H1 (cell line): Measurements from ENCODE around the gene SIK2. TPM values are rescaled to one million over a fixed set of nuclear protein-coding genes. Genes with fewer than 3 reads are reported as not detected.

Experiments used
- CTCF ChIA-PET: fragments of 300-600 bp; sonication (Branson Sonifier 250); formaldehyde crosslinking; loops from one replicate; lab custom pipeline; 2021; ENCODE audit not compliant: partially characterized antibody; lab: Charles Lee
- POLR2A ChIA-PET: fragments of 300-600 bp; sonication (Branson Sonifier 250); formaldehyde crosslinking; loops from one replicate; lab custom pipeline; 2021; ENCODE audit warnings: inconsistent platforms; ENCODE audit not compliant: partially characterized antibody; lab: Charles Lee
- DNase-seq, 2 experiments: peaks; one replicate each; pipeline versions ENCODE4 v3.0.0 to v3.0.0-alpha.2; 2010 to 2022; ENCODE audit warnings: low spot score in 2 of 2, low read depth in 1 of 2, mixed read lengths in 1 of 2
- FAIRE-seq: peaks from 2 replicates; lab custom pipeline; 2011; peaks lifted over from hg19 to GRCh38; lab: Jason Lieb, UNC
- H2AFZ ChIP-seq: 2 replicates; pipeline ENCODE4 v1.8.1; 2012; ENCODE audit warnings: low read length, inconsistent platforms
- H2AK5ac ChIP-seq: 2 replicates; pipeline ENCODE4 v1.6.1; 2013; ENCODE audit warnings: low read depth, low read length
- H2BK120ac ChIP-seq: replicated peaks from 2 replicates; pipeline ENCODE3; 2013; ENCODE audit warnings: low read depth, low read length, inconsistent platforms
- H2BK12ac ChIP-seq: 2 replicates; pipeline ENCODE4 v1.6.1; 2013; ENCODE audit warnings: low read depth, low read length
- H2BK15ac ChIP-seq: 2 replicates; pipeline ENCODE4 v1.6.1; 2013; ENCODE audit warnings: low read length
- H2BK20ac ChIP-seq: 2 replicates; pipeline ENCODE4 v1.6.1; 2013; ENCODE audit warnings: low read length
- H2BK5ac ChIP-seq: 2 replicates; pipeline ENCODE4 v1.6.1; 2013; ENCODE audit warnings: low read depth, low read length
- H3K14ac ChIP-seq: 2 replicates; pipeline ENCODE4 v1.6.1; 2013; ENCODE audit warnings: inconsistent platforms; ENCODE audit not compliant: insufficient read length
- H3K18ac ChIP-seq: 2 replicates; pipeline ENCODE4 v1.6.1; 2013; ENCODE audit warnings: low read length; ENCODE audit errors: extremely low read depth
- H3K23ac ChIP-seq: 2 replicates; pipeline ENCODE4 v1.6.1; 2013; ENCODE audit warnings: inconsistent platforms; ENCODE audit not compliant: insufficient read length
- H3K23me2 ChIP-seq: 2 replicates; pipeline ENCODE4 v1.6.1; 2013; ENCODE audit warnings: low read depth, low read length
- H3K27ac ChIP-seq: 2 replicates; pipeline ENCODE4 v1.6.1; 2011; ENCODE audit warnings: low read depth, low read length, inconsistent platforms
- H3K27me3 ChIP-seq, 4 experiments: replicated peaks in 1 of 4; 1 replicate in 1 of 4; 2 replicates in 3 of 4; pipeline versions ENCODE4 v1.6.1 to v1.8.1; 2011 to 2013; ENCODE audit warnings: low read length in 3 of 4, mild to moderate bottlenecking in 3 of 4, inconsistent platforms in 2 of 4, mixed read lengths in 2 of 4, moderate library complexity in 1 of 4; ENCODE audit not compliant: control insufficient read depth in 3 of 4, insufficient read depth in 3 of 4; ENCODE audit errors: extremely low read depth in 1 of 4
- H3K36me3 ChIP-seq, 4 experiments: 2 replicates each; pipeline versions ENCODE4 v1.6.1 to v1.8.1; 2011 to 2013; ENCODE audit warnings: mild to moderate bottlenecking in 4 of 4, low read length in 3 of 4, moderate library complexity in 2 of 4, control low read depth in 1 of 4, inconsistent platforms in 1 of 4; ENCODE audit not compliant: insufficient read depth in 4 of 4, control insufficient read depth in 2 of 4
- H3K4ac ChIP-seq: replicated peaks from 2 replicates; pipeline ENCODE3; 2013; ENCODE audit warnings: low read length, low read depth, mixed read lengths, inconsistent platforms; ENCODE audit not compliant: insufficient read length
- H3K4me1 ChIP-seq, 4 experiments: replicated peaks in 1 of 4; 1 replicate in 1 of 4; 2 replicates in 3 of 4; pipeline versions ENCODE4 v1.6.1 to v1.8.1; 2011 to 2013; ENCODE audit warnings: low read length in 3 of 4, inconsistent platforms in 2 of 4, mixed read lengths in 1 of 4; ENCODE audit not compliant: insufficient read depth in 4 of 4, control insufficient read depth in 3 of 4
- H3K4me2 ChIP-seq, 2 experiments: 2 replicates each; pipeline versions ENCODE4 v1.6.1 to v1.8.1; 2011 to 2013; ENCODE audit warnings: low read depth in 2 of 2, low read length in 2 of 2, control low read depth in 1 of 2, inconsistent platforms in 1 of 2, mild to moderate bottlenecking in 1 of 2; ENCODE audit not compliant: insufficient read depth in 1 of 2
- H3K4me3 ChIP-seq, 4 experiments: fragments of 200-600, 300-600 bp in 1 of 4; sonication (generic), shearing (Covaris generic), sonication (Bioruptor Twin) in 1 of 4; 2 replicates each; pipeline versions ENCODE4 v1.5.1 to v1.8.1; 2011 to 2016; ENCODE audit warnings: low read length in 4 of 4, low read depth in 3 of 4, control low read depth in 2 of 4, inconsistent platforms in 2 of 4, mild to moderate bottlenecking in 2 of 4, mixed read lengths in 1 of 4, moderate library complexity in 1 of 4; ENCODE audit not compliant: insufficient read depth in 2 of 4; ENCODE audit errors: extremely low read depth in 1 of 4
- H3K56ac ChIP-seq: replicated peaks from 2 replicates; pipeline ENCODE3; 2013; ENCODE audit warnings: low read depth, mild to moderate bottlenecking, mixed read lengths, low read length, inconsistent platforms; ENCODE audit not compliant: insufficient read length
- H3K79me1 ChIP-seq: 2 replicates; pipeline ENCODE4 v1.6.1; 2013; ENCODE audit warnings: low read depth, low read length, control low read depth
- H3K79me2 ChIP-seq, 2 experiments: 2 replicates each; pipeline versions ENCODE4 v1.6.1 to v1.8.1; 2012 to 2013; ENCODE audit warnings: low read length in 2 of 2, mild to moderate bottlenecking in 2 of 2, inconsistent platforms in 1 of 2; ENCODE audit not compliant: insufficient read depth in 2 of 2, control insufficient read depth in 1 of 2
- H3K9ac ChIP-seq, 4 experiments: replicated peaks in 1 of 4; 1 replicate in 1 of 4; 2 replicates in 3 of 4; pipeline versions ENCODE4 v1.6.1 to v1.8.1; 2011 to 2013; ENCODE audit warnings: low read depth in 3 of 4, low read length in 3 of 4, control low read depth in 2 of 4, mild to moderate bottlenecking in 2 of 4, moderate library complexity in 2 of 4, inconsistent platforms in 1 of 4; ENCODE audit errors: extremely low read depth in 1 of 4
- H3K9me3 ChIP-seq, 2 experiments: 2 replicates each; pipeline versions ENCODE4 v1.6.1 to v1.8.1; 2012 to 2013; ENCODE audit warnings: mild to moderate bottlenecking in 2 of 2, moderate library complexity in 2 of 2, control low read depth in 1 of 2, inconsistent platforms in 1 of 2, low read depth in 1 of 2, low read length in 1 of 2, mixed read lengths in 1 of 2; ENCODE audit not compliant: insufficient read depth in 2 of 2
- H4K20me1 ChIP-seq, 2 experiments: replicated peaks in 1 of 2; 2 replicates each; pipeline versions ENCODE3 to v1.8.1; 2011 to 2013; ENCODE audit warnings: inconsistent platforms in 2 of 2, low read length in 2 of 2, mild to moderate bottlenecking in 1 of 2; ENCODE audit not compliant: insufficient read depth in 2 of 2, control insufficient read depth in 1 of 2
- H4K5ac ChIP-seq: 2 replicates; pipeline ENCODE4 v1.6.1; 2013; ENCODE audit warnings: low read length, low read depth, mixed read lengths, inconsistent platforms; ENCODE audit not compliant: insufficient read length
- H4K8ac ChIP-seq: 2 replicates; pipeline ENCODE4 v1.8.0; 2013; ENCODE audit warnings: mild to moderate bottlenecking, moderate library complexity, low read length, inconsistent platforms; ENCODE audit not compliant: insufficient read depth; ENCODE audit errors: extremely low read depth
- H4K91ac ChIP-seq: replicated peaks from 2 replicates; pipeline ENCODE3; 2013; ENCODE audit warnings: low read length, mixed read lengths, inconsistent platforms; ENCODE audit not compliant: insufficient read length
- CHD2 ChIP-seq: IDR thresholded peaks from 2 replicates; pipeline ENCODE4 v1.6.1; 2012; ENCODE audit warnings: low read length, improper control_type of control experiment
- RNF2 ChIP-seq: fragments of 200-900, 300-1000 bp; sonication (generic); IDR thresholded peaks from 2 replicates; pipeline ENCODE4 v1.7.1; 2016; ENCODE audit warnings: borderline replicate concordance, low read depth, mild to moderate bottlenecking, antibody characterized with exemption, low read length; ENCODE audit not compliant: poor library complexity, severe bottlenecking; ENCODE audit errors: missing control alignments
- SP1 ChIP-seq: IDR thresholded peaks from 2 replicates; pipeline ENCODE4 v1.6.1; 2011; ENCODE audit warnings: low read depth, low read length
- polyA plus RNA-seq, 7 experiments: library from polyadenylated mRNA; depleted of rRNA in 3 of 7; stranded (reverse) in 5 of 7; unstranded in 2 of 7; fragments of >200 nt in 5 of 7; fragments of 200-250 nt in 2 of 7; gene quantifications; 1 replicate in 5 of 7; 2 replicates in 1 of 7; 4 replicates in 1 of 7; pipeline versions ENCODE4 v1.2.1 to v1.2.3, GENCODE V29; 2011 to 2013; ENCODE audit warnings: missing spikeins in 2 of 7, mixed read lengths in 2 of 7
- total RNA-seq: library from RNA; stranded (reverse); fragmentation: NEBNext Ultra II Directional; extraction: Animal tissue kit (Norgen Biotek cat#: 25700); gene quantifications from 2 replicates; pipeline ENCODE4 v1.2.1, GENCODE V29; 2021

The SIK2 gene
- total and polyA plus RNA-seq, 2 of the 8 experiments (the other 6 are each of a cell fraction or from before 2014, with no cell fraction given), result 8.8 to 11.2 TPM

DNA sequence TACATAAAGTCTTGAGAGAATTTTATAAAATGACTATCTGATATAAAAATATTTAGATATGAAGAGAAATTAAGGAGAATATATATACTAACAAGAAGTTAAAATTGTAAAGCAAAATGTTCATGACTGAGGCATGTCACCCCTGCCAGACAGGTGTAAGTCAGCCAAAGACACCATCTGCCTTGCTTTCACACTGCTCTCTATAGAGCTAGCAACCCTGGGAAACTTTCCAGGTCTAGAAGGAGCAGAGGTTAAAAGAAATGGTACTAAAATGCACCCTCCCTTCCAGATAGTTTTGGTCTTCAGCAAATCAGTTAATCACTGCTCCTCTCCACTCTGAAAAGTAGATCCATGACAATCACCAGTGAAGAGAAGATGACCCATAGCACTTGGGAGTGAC is 147.4 kb downstream of the SIK2 start:
- Histone ChIP-seq H4K8ac (no peak overlapping the region), H3K36me3 (peaks cover 9 to 80% (median 43%) of the 10 kb centered on the region in 4 experiments), H3K4me3 (no peak overlapping the region)
- no peak for FAIRE-seq
- POLR2A ChIA-PET, result no interaction called here
- TF ChIP-seq RNF2, result no peak
- no peak for TF ChIP-seq SP1
- TF ChIP-seq CHD2, result no peak
- TF ChIP-seq, all 59 proteins: peak for 0
- H2BK15ac ChIP-seq, result no peak overlapping the region
- H3K4me2 ChIP-seq, result no peak overlapping the region
- no peaks in the 10 kb centered on the region for H3K27me3 ChIP-seq
- peaks cover 0 to 4% of the 10 kb centered on the region in 2 experiments for H4K20me1 ChIP-seq
- no peak overlapping the region for H3K56ac ChIP-seq
- H3K9ac ChIP-seq, result no peak overlapping the region
- no peaks in the 10 kb centered on the region for H3K79me2 ChIP-seq
- CTCF ChIA-PET, result interaction anchor here (0.9 to 1.6 kb wide), 3 partner anchors 27 to 97 kb away, joined by 3 to 4 read pairs (median 3); no protein-coding TSS in a partner anchor
- H2AFZ ChIP-seq, result no peak overlapping the region
- H3K23ac ChIP-seq, result no peak overlapping the region
- no peak for DNase-seq
- H3K4me1 ChIP-seq, result no peaks in the 10 kb centered on the region
- H2BK120ac ChIP-seq, result no peak overlapping the region
- H3K79me1 ChIP-seq, result no peaks in the 10 kb centered on the region; the same call in 1 of the 2 replicates
- H3K9me3 ChIP-seq, result no peaks in the 10 kb centered on the region
- no peak overlapping the region for H4K5ac ChIP-seq
- H2BK12ac ChIP-seq, result no peak overlapping the region
- H3K27ac ChIP-seq, result no peak overlapping the region
- H3K14ac ChIP-seq, result no peak overlapping the region
- H2BK5ac ChIP-seq, result no peak overlapping the region
- H3K4ac ChIP-seq, result no peak overlapping the region
- H3K18ac ChIP-seq, result no peak overlapping the region
- H2AK5ac ChIP-seq, result no peak overlapping the region
- H3K23me2 ChIP-seq, result no peaks in the 10 kb centered on the region
- no peak overlapping the region for H2BK20ac ChIP-seq
- H4K91ac ChIP-seq, result no peak overlapping the region
